Activated CD4-positive, alpha-beta T cell treated with anti-CD3 and anti-CD28 coated beads, Interleukin-2, Interleukin-6, amounts not matched to agents 100 ng/mL and 50 ng/mL, durations not matched to agents 16 hours and 8 hours (primary cell): ENCODE results near the gene SHISAL2A.

Experiments used
- DNase-seq: peaks from one replicate; pipeline ENCODE4 v3.0.0-alpha.2; 2020

SHISAL2A gene

GRCh38 chr1:52662645-52663313, 29.8 kb downstream of the SHISAL2A start:
- DNase-seq, result no peak

DNA sequence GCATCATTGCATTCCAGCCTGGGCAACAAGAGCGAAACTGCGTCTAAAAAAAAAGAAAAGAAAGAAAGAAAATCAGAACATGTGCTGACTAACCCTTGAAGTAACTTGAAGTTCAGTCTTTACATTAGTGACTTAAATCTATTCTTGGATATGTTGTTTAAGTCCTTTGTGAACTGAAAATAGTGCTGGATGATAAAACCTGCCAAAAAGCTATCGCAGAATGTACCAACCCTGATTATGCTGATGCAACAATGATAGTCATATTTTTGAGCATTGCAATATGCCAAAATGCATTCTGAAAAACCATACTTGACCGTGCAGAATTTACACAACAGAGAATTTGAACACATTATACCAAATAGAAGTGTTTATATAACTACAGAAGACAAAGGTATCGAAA, 30.7 kb downstream of the SHISAL2A start:
- DNase-seq, result no peak

DNA sequence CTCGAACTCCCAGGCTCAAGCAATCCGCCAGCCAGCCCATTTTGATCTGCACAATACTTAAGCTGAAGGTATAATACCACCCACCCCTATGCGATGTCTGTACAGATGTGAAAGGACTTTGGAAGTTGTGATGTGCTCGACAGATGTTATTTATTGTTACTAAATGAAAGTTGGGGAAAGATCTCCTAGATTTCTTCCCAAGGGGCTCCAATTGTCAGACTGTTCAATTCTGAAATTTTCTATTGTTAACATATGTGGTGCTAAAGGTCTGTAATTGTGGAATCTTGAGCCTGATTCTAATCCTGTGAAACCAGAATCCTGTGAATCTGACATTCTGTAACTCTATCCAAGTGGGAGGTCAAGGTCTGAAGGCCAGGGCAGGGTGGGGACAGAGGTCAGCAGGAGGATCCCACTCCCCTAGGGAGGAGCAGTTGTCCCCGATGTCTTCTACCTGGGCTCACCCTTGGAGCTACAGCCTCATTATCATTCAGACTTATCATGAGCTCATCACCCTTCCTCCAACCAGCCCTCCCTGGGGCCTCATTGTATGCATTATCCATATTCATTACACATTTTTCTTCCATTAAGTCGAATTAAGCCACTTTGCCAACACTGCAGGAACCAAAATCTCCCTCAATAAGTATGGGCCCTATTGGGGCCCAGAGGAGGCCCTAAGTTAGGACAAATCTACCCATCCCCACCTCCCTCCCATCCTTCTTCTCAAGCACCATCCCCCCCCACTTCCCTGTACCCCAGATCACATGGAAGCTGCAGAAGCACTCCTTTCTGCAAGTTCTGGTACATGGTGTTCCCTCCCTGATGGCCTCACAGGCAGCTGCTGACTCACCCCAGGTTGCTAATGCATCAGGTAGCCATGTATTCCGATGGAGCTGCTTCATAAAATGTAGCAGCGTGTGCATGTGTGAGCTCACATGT, 32.3 kb downstream of the SHISAL2A start:
- DNase-seq, result no peak

DNA sequence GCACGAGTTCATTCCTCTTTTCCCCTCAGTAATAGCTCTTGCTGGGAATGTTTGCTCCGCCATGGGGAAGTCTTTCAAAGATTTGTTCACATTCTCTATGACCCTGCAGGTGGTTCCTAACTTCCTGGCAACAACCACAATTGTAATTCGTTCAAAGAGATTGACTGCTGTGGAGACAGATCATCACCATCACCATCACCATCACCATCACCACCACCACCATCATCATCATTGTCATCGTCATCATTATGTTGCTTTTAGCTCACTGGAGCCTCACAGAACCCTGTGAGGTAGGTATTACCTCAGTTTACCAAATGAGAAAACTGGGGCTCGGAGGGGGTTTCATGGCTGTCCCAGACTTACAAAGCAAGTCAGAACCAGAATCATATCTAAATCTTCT, 34.3 kb downstream of the SHISAL2A start:
- no peak for DNase-seq

- DNase-seq, result no peak
Observed at GRCh38 chr1:52667984-52668383, 35.0 kb downstream of the SHISAL2A start.

DNA sequence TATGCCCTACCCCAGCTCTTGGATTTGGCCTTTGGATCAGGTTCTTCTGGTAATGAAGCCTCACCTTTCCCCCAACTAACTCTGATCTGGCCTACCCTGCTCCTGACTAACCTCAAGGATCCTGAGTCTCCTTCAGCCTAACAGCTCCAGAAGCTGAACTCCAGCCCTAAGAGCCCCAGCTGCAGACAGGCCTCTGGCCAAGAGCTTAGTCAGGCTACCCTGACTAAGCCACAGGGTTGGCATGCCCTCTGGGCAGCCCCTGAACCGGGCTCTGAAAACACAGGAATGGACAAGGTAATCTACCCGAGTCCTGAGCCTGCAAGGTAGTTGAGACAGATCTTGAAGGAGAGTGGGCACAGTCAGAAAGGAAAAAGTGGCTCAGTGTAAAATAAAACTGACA, 35.7 kb downstream of the SHISAL2A start:
- no peak for DNase-seq

- DNase-seq, result no peak
Observed at GRCh38 chr1:52669696-52670095, 36.7 kb downstream of the SHISAL2A start.

DNA sequence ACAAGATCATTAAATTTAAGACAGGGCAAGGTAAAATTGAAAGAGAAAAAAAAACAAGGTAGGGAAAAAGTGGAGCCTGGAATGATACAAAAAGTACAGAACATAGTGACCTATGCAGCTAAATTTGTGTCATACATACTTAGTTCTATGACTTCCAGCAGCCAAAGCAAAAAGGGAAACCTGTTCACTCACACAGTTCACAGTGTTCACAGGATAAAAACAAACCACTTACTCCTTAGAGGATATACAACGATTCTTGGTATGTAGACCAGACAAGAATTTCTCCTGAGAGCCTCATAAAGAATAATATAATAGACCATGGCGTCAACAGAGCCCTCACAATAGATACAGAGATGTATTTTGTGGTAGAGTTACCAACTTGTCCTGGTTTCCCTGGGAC, 37.6 kb downstream of the SHISAL2A start:
- no peak for DNase-seq

GRCh38 chr1:52672946-52673345, 40.0 kb downstream of the SHISAL2A start:
- no peak for DNase-seq

DNA sequence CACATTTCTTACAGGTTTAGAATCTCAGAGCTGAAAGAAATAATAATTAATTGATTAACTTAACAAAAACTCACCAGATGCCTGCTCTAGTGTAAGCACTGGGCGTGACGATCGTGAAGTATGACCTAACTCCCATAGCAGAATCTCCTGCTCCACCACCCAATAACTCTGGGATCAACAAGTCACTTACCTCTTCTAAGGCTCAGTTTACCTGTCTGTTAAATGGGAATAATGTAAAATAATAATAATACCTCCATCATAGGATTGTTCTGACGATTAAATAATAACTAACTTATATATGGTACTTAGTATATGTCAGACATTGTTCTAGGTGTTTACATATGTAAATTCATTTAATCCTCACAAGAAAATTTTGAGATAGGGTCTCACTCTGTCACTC, 40.5 kb downstream of the SHISAL2A start:
- no peak for DNase-seq

DNA sequence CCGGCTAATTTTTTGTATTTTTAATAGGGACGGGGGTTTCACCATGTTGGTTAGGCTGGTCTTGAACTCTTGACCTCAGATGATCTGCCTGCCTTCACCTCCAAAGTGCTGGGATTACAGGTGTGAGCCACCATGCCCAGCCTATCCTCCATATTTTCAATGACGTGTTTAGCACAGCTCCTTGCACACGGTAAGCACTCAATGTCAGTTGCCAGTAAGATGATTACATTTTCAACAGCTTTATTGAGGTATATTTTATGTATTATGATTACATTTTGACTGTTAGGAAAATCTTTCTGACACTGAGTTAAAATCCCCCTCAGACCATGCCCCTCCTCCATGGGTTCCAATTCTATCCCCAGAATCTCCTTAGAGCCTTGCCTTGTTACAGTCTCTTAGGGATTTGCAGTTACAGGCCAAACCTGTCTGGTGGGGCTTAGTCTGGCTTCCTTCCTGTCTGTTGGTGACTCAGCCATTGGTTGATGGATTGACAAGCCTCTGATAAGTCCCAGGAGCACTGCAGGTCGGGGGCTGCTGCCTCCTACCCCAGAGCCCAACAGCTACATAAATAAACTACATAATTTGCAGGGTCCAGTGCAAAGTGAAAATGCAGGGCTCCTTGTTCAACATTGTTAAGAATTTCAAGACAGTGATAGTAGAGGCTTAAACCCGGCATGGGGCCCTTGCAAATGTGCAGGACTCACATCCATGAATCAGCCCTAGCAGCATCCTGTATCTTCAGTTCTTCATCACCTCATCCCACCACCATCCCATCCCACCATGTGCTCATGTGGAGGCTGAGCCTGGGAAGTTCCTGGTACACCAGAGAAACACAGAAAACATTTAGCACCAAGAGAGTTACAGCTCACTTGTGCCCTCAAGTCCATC, 41.8 kb downstream of the SHISAL2A start:
- DNase-seq, result peak; percentile 19

- DNase-seq, result no peak
Observed at GRCh38 chr1:52676249-52676903, 43.4 kb downstream of the SHISAL2A start.

GRCh38 chr1:52677076-52677806, 44.3 kb downstream of the SHISAL2A start:
- DNase-seq, result no peak

- no peak for DNase-seq
Observed at GRCh38 chr1:52679048-52679447, 46.1 kb downstream of the SHISAL2A start.

- no peak for DNase-seq
Observed at GRCh38 chr1:52679498-52679897, 46.5 kb downstream of the SHISAL2A start.

DNA sequence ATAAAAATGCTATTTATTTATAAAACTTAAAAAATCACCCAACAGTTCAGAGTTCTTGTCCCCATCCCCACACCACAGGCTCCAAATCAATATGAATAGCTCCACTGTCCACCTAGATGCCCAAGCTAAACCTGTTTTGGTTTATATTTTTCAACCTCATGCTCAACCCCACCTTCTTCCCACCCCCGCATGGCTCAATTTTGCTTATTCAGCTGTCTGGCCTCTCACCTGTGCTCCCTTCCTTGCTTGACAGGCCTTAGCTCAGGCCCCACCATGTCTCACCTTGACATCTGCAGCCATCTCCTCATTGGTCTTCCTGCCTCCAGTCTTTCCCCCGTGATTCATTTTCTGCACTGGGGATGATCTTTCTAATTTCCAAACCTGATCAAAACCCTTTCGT, 47.4 kb downstream of the SHISAL2A start:
- no peak for DNase-seq

DNA sequence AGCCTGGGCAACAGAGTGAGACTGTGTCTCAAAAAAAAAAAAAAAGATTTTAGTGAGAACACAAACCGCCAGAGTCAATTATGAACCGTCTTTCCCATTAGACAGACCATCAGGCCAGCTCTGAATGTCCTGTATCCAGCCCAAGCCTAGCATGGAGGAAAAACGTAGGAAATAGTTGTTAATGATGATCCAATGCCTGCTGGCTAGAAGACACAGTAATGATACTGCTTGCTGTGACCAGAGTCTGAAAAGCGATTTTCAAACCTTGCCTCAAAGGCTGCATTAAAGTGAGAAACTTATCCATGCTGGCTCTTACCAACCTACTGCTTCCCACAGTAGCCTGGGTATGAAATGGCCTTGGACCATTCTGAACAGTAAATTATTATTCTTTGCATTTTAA, 48.2 kb downstream of the SHISAL2A start:
- DNase-seq, result no peak

DNA sequence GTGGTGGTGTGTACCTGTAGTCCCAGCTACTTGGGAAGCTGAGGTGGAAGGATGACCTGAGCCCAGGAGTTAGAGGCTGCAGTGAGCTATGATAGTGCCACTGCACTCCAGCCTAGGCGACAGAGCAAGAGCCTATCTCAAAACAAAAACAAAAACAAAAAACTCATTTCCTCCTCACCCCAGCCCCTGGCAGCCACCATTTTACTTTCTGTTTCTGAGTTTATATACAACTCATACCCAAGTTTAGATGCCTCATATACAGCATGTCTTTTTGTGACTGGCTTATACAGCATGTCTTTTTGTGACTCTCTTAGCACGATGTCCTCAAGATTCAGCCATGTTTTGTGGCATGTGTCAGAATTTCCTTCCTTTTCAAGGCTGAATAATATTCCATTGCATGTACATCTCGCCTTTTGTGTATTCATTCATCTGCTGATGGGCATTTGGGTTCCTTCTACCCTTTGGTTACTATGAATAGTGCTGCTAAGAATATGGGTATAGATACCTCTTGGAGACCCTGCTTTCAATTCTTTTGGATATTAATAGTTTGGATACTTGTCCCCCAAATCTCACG, 50.5 kb downstream of the SHISAL2A start:
- DNase-seq, result no peak

DNA sequence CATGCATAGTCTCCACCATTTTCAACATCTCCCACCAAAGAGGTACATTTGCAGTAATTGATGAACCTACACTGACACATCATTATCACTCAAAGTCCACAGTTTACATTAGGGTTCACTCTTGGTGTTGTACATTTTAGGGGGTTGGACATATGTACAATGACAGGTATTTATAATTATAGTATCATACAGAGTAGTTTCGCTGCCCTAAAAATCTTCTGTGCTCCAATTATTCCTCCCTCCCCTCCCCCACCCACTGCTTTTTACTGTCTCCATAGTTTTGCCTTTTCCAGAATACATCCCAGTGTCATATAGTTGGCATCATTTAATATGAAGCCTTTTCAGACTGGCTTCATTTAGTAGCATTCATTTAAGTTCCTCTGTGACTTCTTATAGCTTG, 51.6 kb downstream of the SHISAL2A start:
- DNase-seq, result no peak

DNA sequence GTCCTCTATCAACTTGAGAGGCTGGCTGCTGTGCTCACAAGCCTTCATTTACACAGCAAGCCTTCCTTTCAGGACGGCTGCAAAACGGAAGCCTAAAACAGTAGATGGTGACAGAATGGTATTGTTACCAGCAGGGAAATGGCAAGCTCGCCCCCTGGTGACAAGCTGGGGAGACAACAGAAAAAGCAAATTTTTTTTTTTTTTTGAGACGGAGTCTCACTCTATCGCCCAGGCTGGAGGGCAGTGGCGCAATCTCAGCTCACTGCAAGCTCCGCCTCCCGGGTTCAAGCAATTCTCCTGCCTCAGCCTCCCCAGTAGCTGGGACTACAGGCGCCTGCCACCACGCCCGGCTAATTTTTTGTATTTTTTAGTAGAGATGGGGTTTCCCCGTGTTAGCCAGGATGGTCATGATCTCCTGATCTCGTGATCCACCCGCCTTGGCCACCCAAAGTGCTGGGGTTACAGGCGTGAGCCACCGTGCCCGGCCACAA, 53.3 kb downstream of the SHISAL2A start:
- peak; percentile 80 for DNase-seq

GRCh38 chr1:52686830-52687229, 53.9 kb downstream of the SHISAL2A start:
- no peak for DNase-seq
